Tibial artery (tissue), 4 donors: Measurements from ENCODE around the gene HDAC4.

Experiments
- DNase-seq, 2 donors: peaks; one replicate each; pipeline ENCODE4 v3.0.0-alpha.2; 2019
- H3K27ac ChIP-seq, 2 donors: fragments of 200-600 bp; sonication (generic) in 1 of 2; 1 replicate in 1 of 2; 2 replicates in 1 of 2; pipeline ENCODE4 v1.5.1; 2018 to 2019; ENCODE audit warnings: mild to moderate bottlenecking in 1 of 2
- H3K27me3 ChIP-seq, 2 donors: fragments of 200-600 bp; sonication (generic) in 1 of 2; one replicate each; pipeline versions ENCODE4 v1.5.1 to v1.6.0; 2016 to 2019
- H3K36me3 ChIP-seq, 3 donors: fragments of 200-600 bp; sonication (generic) in 2 of 3; one replicate each; pipeline ENCODE4 v1.5.1; 2016 to 2019; ENCODE audit warnings: mild to moderate bottlenecking in 2 of 3
- H3K4me1 ChIP-seq, 4 donors: fragments of 200-600 bp; sonication (generic) in 2 of 4; 1 replicate in 3 of 4; 2 replicates in 1 of 4; pipeline ENCODE4 v1.5.1; 2016 to 2019
- H3K4me3 ChIP-seq, 2 donors: fragments of 200-600 bp; sonication (generic) in 1 of 2; 1 replicate in 1 of 2; 2 replicates in 1 of 2; pipeline ENCODE4 v1.5.1; 2018 to 2019; ENCODE audit warnings: mild to moderate bottlenecking in 2 of 2
- H3K9me3 ChIP-seq, 3 donors: fragments of 200-600 bp; sonication (generic) in 1 of 3; one replicate each; pipeline ENCODE4 v1.5.1; 2016 to 2019
- intact Hi-C: fragments of 100-400 bp; cut with DNase I; formaldehyde crosslinking; loops from one replicate; pipeline ENCODE4 v1.15.0; 2023; ENCODE audit warnings: low total_unique reads
- TF ChIP-seq, protein P1 (sequence below), 2 experiments: fragments of 200-600 bp in 1 of 2; fragments of 450-650 bp in 1 of 2; IDR thresholded peaks; one replicate each; pipeline ENCODE4 v1.5.1; 2017 to 2019; ENCODE audit warnings: antibody characterized with exemption in 2 of 2, mild to moderate bottlenecking in 1 of 2, moderate library complexity in 1 of 2

The HDAC4 gene

DNA sequence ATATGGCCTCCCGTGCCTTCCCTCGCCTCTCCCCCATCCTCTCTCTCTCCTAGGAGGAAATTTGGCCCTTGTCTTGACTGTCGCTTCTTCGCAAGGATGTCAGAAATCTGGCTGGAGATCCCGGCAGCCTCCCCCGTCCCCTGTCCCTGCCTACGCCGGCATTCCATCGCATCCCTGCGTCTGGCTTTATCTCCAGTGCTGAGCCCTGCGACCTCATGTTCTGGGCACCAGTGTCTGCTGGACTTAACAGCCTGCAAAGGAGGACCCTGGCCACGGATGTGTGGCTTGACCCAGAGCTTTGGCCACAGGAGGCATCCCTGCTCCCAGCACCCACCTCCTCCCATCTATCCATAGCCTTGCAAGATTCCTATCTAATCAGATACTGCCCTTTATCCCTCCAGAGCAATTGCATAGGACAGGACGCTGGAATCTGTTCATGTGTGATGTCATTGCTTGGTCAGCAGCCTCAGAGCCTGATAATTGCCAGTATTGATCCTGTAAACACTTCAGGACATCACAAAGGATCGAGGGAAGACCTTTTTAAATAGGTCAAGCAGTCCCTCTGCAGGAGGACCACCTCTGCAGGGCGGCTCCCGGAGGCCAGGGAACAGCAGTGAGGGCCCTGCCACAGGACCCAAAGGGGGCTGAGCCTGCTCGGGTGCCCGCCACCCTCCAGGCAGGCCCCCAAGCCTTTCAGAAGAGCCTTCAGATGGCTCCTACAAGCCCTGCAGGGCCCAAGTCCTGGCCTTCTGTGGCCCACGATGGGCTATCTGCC, 384.7 kb downstream of the HDAC4 start:
- Histone ChIP-seq H3K4me3 (no peak overlapping the region), H3K36me3 (no peaks in the 10 kb centered on the region), H3K9me3 (no peaks in the 10 kb centered on the region), H3K27me3 (peaks cover 0 to 49% of the 10 kb centered on the region in 2 donors), H3K27ac (no peak overlapping the region), H3K4me1 (no peaks in the 10 kb centered on the region)
- DNase-seq, result peak; percentile 17 to 53
- TF ChIP-seq, protein P1, sequence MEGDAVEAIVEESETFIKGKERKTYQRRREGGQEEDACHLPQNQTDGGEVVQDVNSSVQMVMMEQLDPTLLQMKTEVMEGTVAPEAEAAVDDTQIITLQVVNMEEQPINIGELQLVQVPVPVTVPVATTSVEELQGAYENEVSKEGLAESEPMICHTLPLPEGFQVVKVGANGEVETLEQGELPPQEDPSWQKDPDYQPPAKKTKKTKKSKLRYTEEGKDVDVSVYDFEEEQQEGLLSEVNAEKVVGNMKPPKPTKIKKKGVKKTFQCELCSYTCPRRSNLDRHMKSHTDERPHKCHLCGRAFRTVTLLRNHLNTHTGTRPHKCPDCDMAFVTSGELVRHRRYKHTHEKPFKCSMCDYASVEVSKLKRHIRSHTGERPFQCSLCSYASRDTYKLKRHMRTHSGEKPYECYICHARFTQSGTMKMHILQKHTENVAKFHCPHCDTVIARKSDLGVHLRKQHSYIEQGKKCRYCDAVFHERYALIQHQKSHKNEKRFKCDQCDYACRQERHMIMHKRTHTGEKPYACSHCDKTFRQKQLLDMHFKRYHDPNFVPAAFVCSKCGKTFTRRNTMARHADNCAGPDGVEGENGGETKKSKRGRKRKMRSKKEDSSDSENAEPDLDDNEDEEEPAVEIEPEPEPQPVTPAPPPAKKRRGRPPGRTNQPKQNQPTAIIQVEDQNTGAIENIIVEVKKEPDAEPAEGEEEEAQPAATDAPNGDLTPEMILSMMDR (IDR thresholded peaks at IDR 0.05), result no peak
- intact Hi-C loops, result no loop called here

DNA sequence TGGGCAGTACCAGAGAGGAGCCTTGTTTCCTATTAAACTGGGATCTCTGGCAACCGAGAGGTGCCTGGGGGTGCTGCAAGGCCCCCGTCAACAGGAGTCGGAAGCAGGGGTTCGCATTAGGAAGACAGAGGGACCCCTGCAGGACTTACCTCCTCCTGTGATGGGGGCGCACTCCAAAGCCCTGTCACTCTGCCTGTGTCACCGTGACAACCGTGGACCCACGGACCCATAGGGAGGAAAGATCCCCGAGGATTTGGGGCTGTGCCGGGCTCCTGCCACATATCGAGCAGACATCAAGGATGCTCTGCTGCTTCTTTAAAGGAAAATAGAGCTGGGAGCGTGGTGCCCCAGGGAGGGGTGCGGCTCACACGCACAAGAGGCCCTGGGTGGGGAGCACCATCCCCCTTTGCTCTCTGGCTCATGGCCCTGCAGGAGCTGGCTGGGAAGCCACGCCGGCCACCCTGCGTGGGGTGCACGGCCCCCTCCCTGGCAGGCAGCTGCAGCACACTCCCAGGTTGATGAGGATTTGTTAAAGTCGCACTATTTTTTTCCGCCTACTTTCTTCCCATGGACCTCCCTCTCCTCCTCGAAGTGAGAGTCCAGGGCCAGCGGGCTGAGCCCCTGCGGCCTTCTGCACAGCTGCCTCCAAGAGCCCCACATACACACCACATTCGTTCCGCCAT, 385.5 kb downstream of the HDAC4 start:
- Histone ChIP-seq H3K36me3 (no peaks in the 10 kb centered on the region), H3K9me3 (no peaks in the 10 kb centered on the region), H3K27me3 (peaks cover 0 to 49% of the 10 kb centered on the region in 2 donors), H3K4me1 (no peaks in the 10 kb centered on the region), H3K27ac (no peak overlapping the region), H3K4me3 (no peak overlapping the region)
- intact Hi-C loops, result no loop called here
- TF ChIP-seq, protein P1 (IDR thresholded peaks at IDR 0.05), result no peak
- peak; percentile 17 to 46 for DNase-seq

DNA sequence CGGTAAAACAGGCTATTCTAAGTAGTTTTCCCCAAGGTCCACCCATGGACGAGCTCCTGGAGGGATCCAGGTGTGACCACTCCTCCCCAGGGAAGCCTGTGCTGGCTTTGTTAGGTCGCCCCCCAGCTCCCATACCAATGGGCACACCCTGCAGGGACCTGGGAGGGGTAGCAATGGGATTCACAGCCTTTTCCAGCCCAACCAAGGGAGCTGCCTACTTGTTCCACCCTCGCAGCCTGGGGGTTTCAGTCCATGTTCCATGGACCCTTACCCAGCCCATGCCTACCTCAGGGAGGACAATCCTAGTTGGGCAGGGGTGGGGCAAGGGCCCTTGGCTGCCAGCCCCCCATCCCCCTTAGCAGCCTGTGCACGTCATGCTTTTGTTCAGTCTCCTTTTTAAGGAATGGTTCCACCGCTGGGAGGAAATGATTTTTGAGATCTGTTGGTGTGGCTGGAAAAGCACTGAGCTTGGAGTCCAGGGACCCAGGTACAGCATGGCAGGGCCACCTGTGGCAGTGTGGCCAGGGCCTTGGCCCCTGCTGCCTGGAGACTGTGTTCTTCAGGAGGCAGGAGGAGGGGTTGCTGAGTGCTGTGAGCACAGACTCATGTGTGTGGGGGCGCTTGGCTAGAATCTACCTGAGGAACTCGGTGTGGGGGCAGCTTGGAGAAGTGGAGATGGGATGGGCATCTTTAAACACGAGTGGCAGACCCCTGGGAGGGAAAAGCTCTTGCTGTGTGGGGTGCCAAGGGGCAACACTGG, 386.2 kb downstream of the HDAC4 start:
- intact Hi-C loops, result no loop called here
- Histone ChIP-seq H3K36me3 (no peaks in the 10 kb centered on the region), H3K4me3 (no peak overlapping the region), H3K4me1 (no peaks in the 10 kb centered on the region), H3K27me3 (peaks cover 0 to 50% of the 10 kb centered on the region in 2 donors), H3K27ac (no peak overlapping the region), H3K9me3 (no peaks in the 10 kb centered on the region)
- TF ChIP-seq, protein P1 (IDR thresholded peaks at IDR 0.05), result no peak
- DNase-seq, result peak; percentile 13 to 25

DNA sequence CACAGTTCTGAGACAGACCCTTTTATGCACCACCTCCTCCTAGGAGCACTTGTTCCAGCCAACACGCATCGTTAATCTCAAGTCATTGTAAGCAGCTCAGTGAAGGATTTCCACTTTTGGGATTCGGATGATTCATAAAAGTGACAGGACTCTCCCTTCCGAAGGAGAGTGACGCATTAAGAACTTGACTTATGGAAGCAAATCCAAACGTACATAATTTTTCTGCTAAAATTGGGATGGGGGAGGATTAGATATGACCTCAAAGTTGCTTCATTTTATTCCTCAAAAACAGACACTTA, 387.2 kb downstream of the HDAC4 start:
- DNase-seq, result no peak
- Histone ChIP-seq H3K4me1 (no peaks in the 10 kb centered on the region), H3K27me3 (peaks cover 0 to 49% of the 10 kb centered on the region in 2 donors), H3K9me3 (no peaks in the 10 kb centered on the region), H3K27ac (no peak overlapping the region), H3K36me3 (no peaks in the 10 kb centered on the region), H3K4me3 (no peak overlapping the region)
- intact Hi-C loops, result no loop called here
- TF ChIP-seq, protein P1 (IDR thresholded peaks at IDR 0.05), result no peak

DNA sequence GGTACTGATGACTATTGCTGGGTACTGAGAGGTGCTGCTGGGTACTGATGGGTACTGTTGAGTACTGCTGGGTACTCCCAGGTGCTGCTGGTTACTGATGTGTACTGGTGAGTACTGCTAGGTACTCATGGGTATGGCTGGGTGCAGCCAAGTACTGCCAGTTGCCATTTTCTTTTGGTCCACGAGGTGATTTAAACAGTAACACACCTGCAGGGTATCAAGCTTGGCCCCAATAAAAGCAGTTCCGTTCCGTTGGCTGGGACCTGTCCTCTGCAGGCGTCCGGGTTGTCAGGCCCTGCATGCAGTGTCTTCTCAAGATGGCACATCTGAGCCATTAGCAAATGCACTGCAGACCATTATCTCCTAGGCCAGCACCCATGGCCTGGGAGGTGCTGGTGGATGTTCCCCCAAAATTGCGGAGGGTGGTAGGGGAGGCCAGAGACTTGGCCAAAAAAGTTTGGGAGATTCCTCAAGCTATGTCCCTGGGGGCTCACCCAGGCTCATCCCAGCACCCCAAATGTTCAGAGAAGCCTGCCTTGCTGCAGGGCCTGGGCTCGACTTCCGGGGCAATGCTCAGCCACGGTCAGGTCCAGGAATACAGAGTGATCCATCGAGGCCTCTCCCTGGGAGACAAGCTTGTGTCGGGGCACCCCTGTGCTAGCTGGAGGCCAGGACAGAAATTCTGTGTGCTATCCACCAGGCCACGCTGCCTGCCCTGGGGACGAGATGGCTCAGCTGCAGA, 387.7 kb downstream of the HDAC4 start:
- peak; percentile 17 to 56 for DNase-seq
- H3K9me3 ChIP-seq, result no peaks in the 10 kb centered on the region
- H3K27ac ChIP-seq, result no peak overlapping the region
- TF ChIP-seq, protein P1 (IDR thresholded peaks at IDR 0.05), result no peak
- no peak overlapping the region for H3K4me3 ChIP-seq
- peaks cover 0 to 44% of the 10 kb centered on the region in 2 donors for H3K27me3 ChIP-seq
- no peaks in the 10 kb centered on the region for H3K4me1 ChIP-seq
- no peaks in the 10 kb centered on the region for H3K36me3 ChIP-seq
- intact Hi-C loops, result no loop called here
